ENCODE data around the gene CD46. TPM values are rescaled to one million over a fixed set of nuclear protein-coding genes. Genes with fewer than 3 reads are reported as not detected.

The CD46 gene
- total RNA-seq, 1 donor from 2014 or later = 214 TPM

- Mint-ChIP-seq H3K36me3 (ENCODE audit: insufficient read depth) (peaks cover 2% of the 10 kb centered on the region), H3K27me3 (no peaks in the 10 kb centered on the region), H3K4me1 (ENCODE audit: low read depth) (peaks cover 29% of the 10 kb centered on the region), H3K4me3 (ENCODE audit: low read depth) (no peak overlapping the region), H3K27ac (no peak overlapping the region), H3K9me3 (ENCODE audit: low read depth) (no peaks in the 10 kb centered on the region)
- TF ChIP-seq, protein P1, sequence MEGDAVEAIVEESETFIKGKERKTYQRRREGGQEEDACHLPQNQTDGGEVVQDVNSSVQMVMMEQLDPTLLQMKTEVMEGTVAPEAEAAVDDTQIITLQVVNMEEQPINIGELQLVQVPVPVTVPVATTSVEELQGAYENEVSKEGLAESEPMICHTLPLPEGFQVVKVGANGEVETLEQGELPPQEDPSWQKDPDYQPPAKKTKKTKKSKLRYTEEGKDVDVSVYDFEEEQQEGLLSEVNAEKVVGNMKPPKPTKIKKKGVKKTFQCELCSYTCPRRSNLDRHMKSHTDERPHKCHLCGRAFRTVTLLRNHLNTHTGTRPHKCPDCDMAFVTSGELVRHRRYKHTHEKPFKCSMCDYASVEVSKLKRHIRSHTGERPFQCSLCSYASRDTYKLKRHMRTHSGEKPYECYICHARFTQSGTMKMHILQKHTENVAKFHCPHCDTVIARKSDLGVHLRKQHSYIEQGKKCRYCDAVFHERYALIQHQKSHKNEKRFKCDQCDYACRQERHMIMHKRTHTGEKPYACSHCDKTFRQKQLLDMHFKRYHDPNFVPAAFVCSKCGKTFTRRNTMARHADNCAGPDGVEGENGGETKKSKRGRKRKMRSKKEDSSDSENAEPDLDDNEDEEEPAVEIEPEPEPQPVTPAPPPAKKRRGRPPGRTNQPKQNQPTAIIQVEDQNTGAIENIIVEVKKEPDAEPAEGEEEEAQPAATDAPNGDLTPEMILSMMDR (IDR thresholded peaks at IDR 0.05; ENCODE audit: unreplicated experiment) = no peak
- DNase-seq (ENCODE audit: low spot score, unreplicated experiment) = no peak
Measured at GRCh38 chr1:207825409-207825695, 73.5 kb downstream of the CD46 start.

GRCh38 chr1:207825719-207826556, 74.1 kb downstream of the CD46 start:
- Mint-ChIP-seq H3K4me1 (ENCODE audit: low read depth) (peaks cover 29% of the 10 kb centered on the region), H3K4me3 (ENCODE audit: low read depth) (peak overlapping the region; percentile 33), H3K36me3 (ENCODE audit: insufficient read depth) (peaks cover 2% of the 10 kb centered on the region), H3K9me3 (ENCODE audit: low read depth) (no peaks in the 10 kb centered on the region), H3K27me3 (no peaks in the 10 kb centered on the region), H3K27ac (peak overlapping the region; percentile 94)
- TF ChIP-seq, protein P1 (IDR thresholded peaks at IDR 0.05; ENCODE audit: unreplicated experiment) = no peak
- no peak for DNase-seq (ENCODE audit: low spot score, unreplicated experiment)

- peaks cover 29% of the 10 kb centered on the region for H3K4me1 Mint-ChIP-seq (ENCODE audit: low read depth)
Measured at GRCh38 chr1:207826557-207827487, 75.0 kb downstream of the CD46 start.

DNA sequence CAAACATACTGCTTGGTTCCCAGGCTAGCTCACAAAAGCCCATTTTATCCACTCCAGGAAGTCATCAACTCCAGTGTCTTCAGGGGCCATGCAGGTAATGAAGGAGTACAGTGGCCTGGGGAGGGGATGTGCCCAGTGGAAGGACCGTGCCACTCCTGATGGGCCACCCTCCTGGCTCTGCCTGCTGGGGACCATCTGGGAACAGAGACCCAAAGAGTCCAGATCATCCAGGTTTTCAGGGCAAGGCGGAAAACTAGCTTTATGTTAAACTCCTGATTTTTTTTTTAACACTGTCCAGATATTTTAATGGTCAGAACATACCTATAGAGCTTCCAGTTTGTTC, 75.6 kb downstream of the CD46 start:
- DNase-seq (ENCODE audit: low spot score, unreplicated experiment) = no peak
- H3K4me1 Mint-ChIP-seq (ENCODE audit: low read depth) = peaks cover 29% of the 10 kb centered on the region
- H3K9me3 Mint-ChIP-seq (ENCODE audit: low read depth) = no peaks in the 10 kb centered on the region
- no peaks in the 10 kb centered on the region for H3K27me3 Mint-ChIP-seq
- H3K36me3 Mint-ChIP-seq (ENCODE audit: insufficient read depth) = peaks cover 2% of the 10 kb centered on the region
- peak overlapping the region; percentile 94 for H3K27ac Mint-ChIP-seq
- TF ChIP-seq, protein P1 (IDR thresholded peaks at IDR 0.05; ENCODE audit: unreplicated experiment) = no peak
- H3K4me3 Mint-ChIP-seq (ENCODE audit: low read depth) = no peak overlapping the region

More at GRCh38 chr1:207826557-207827487, 75.0 kb downstream of the CD46 start:
- TF ChIP-seq, protein P1 (IDR thresholded peaks at IDR 0.05; ENCODE audit: unreplicated experiment) = no peak
- peaks cover 2% of the 10 kb centered on the region for H3K36me3 Mint-ChIP-seq (ENCODE audit: insufficient read depth)
- no peak for DNase-seq (ENCODE audit: low spot score, unreplicated experiment)
- H3K27ac Mint-ChIP-seq = peak overlapping the region; percentile 94
- no peaks in the 10 kb centered on the region for H3K9me3 Mint-ChIP-seq (ENCODE audit: low read depth)
- no peaks in the 10 kb centered on the region for H3K27me3 Mint-ChIP-seq
- H3K4me3 Mint-ChIP-seq (ENCODE audit: low read depth) = peak overlapping the region; percentile 33

DNA sequence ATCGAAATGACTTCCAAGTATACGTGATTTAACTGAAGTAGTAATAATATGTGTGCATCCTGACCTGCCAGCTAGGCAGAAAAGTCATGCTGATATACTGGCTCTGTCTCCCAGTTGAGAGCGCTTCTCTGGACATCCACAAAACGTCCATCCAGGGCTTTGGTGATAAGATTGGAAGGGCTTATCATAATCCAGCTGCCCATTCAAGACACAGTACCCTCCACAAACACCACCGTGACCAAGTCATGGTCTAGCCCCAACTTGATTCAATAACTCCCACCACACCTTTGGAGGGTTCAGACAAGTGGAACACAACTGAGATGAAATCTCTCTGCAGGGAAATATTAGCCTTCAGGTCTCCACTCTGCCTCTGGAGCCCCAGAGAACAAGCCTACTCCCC, 76.2 kb downstream of the CD46 start:
- Mint-ChIP-seq H3K27ac (no peak overlapping the region), H3K4me1 (ENCODE audit: low read depth) (peaks cover 28% of the 10 kb centered on the region), H3K4me3 (ENCODE audit: low read depth) (no peak overlapping the region), H3K36me3 (ENCODE audit: insufficient read depth) (peaks cover 2% of the 10 kb centered on the region), H3K9me3 (ENCODE audit: low read depth) (no peaks in the 10 kb centered on the region), H3K27me3 (no peaks in the 10 kb centered on the region)
- TF ChIP-seq, protein P1 (IDR thresholded peaks at IDR 0.05; ENCODE audit: unreplicated experiment) = no peak
- no peak for DNase-seq (ENCODE audit: low spot score, unreplicated experiment)
